Effector memory CD4-positive, alpha-beta T cell (primary cell): ENCODE data around the gene VWA3B.

Experiments used
- DNase-seq, 3 donors: peaks; one replicate each; pipeline ENCODE4 v3.0.0-alpha.2; 2020
- H3K27ac ChIP-seq: 2 replicates; pipeline ENCODE4 v1.7.0; 2013; ENCODE audit warnings: mild to moderate bottlenecking, low read length, moderate library complexity; ENCODE audit not compliant: insufficient read depth, poor library complexity, severe bottlenecking
- H3K27me3 ChIP-seq: replicated peaks from 2 replicates; pipeline ENCODE4 v1.7.0; 2013; ENCODE audit warnings: mild to moderate bottlenecking, low read length; ENCODE audit not compliant: insufficient read depth, control insufficient read depth, poor library complexity, severe bottlenecking
- H3K36me3 ChIP-seq: 2 replicates; pipeline ENCODE4 v1.7.0; 2013; ENCODE audit warnings: mild to moderate bottlenecking, low read length, moderate library complexity; ENCODE audit not compliant: control insufficient read depth, insufficient read depth
- H3K4me1 ChIP-seq: 2 replicates; pipeline ENCODE4 v1.7.0; 2013; ENCODE audit warnings: low read length, mild to moderate bottlenecking; ENCODE audit not compliant: control insufficient read depth, insufficient read depth, poor library complexity, severe bottlenecking
- H3K4me3 ChIP-seq: 2 replicates; pipeline ENCODE4 v1.7.0; 2013; ENCODE audit warnings: low read length, low read depth, mild to moderate bottlenecking; ENCODE audit not compliant: insufficient read depth, poor library complexity, severe bottlenecking
- H3K9me3 ChIP-seq: 2 replicates; pipeline ENCODE4 v1.7.0; 2013; ENCODE audit warnings: mild to moderate bottlenecking, low read length, moderate library complexity; ENCODE audit not compliant: control insufficient read depth

The VWA3B gene

DNA sequence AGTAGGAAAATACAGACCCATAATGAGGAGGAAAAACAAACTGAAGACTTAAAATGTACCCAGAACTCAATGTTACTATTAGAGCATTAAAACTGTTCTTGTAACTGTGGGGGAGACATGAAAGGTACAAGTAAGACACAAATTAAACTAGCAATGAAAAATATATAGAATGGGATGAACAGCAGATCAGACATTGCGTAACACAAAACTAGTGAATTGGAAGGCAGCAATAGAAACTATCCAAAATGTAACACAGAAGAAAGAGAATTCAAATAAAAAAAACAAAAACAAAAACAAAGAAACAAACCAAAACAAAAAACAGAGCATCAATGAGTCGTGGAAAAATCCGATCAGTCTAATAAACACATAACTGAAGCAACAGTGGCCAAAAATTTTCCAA, 132.2 kb downstream of the VWA3B start:
- H3K9me3 ChIP-seq: no peaks in the 10 kb centered on the region

DNA sequence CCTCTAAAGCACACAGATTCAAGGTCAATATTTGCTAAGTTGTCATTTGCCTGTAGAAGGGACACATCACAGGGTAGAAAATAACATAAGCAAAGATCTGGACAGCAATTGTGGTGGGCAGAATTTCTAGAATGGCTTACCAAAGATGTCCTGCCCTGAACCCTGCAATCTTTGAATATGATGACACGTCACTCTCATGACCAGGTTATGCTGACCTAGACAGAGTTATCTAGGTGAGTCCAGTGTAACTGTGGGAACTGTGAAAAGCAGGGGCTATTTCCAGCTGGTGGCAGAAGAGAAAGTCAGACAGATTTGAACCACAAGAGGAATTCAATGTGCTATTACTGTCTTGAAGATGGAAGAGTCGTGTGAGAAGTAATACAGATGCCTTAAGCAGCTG, 147.0 kb downstream of the VWA3B start:
- Histone ChIP-seq H3K4me3 (no peak overlapping the region), H3K36me3 (no peaks in the 10 kb centered on the region), H3K27ac (no peak overlapping the region), H3K4me1 (no peaks in the 10 kb centered on the region), H3K9me3 (no peaks in the 10 kb centered on the region), H3K27me3 (no peaks in the 10 kb centered on the region)
- DNase-seq: no peak

More for the DNA sequence above, 132.2 kb downstream of the VWA3B start:
- Histone ChIP-seq H3K4me1 (no peaks in the 10 kb centered on the region), H3K27ac (no peak overlapping the region), H3K4me3 (no peak overlapping the region), H3K27me3 (no peaks in the 10 kb centered on the region), H3K36me3 (no peaks in the 10 kb centered on the region)
- no peak for DNase-seq

- Histone ChIP-seq H3K9me3 (no peaks in the 10 kb centered on the region), H3K27me3 (no peaks in the 10 kb centered on the region), H3K36me3 (no peaks in the 10 kb centered on the region), H3K4me1 (no peaks in the 10 kb centered on the region), H3K4me3 (no peak overlapping the region), H3K27ac (no peak overlapping the region)
- no peak for DNase-seq
These were observed 147.8 kb downstream of the VWA3B start for GRCh38 chr2:98234776-98235175.

DNA sequence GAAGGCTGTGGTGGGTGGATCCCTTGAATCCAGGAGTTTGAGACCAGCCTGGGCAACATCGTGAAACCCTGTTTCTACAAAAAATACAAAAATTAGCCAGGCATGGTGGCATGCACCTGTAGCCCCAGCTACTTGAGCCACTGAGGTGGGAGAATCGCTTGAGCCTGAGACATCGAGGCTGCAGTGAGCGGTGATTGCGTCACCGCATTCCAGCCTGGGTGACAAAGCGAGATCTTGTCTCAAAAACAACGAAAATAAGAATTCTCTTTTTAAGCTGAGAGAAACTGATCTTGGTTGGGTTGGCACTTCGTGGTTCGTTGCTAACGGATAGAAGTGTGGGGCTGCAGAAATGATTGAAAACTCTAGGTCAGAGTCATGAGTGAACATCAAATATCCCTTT, 150.0 kb downstream of the VWA3B start:
- no peaks in the 10 kb centered on the region for H3K36me3 ChIP-seq
- no peak overlapping the region for H3K27ac ChIP-seq
- DNase-seq: no peak
- H3K4me3 ChIP-seq: no peak overlapping the region
- no peaks in the 10 kb centered on the region for H3K4me1 ChIP-seq
- peaks cover 3% of the 10 kb centered on the region for H3K27me3 ChIP-seq
- no peaks in the 10 kb centered on the region for H3K9me3 ChIP-seq

DNA sequence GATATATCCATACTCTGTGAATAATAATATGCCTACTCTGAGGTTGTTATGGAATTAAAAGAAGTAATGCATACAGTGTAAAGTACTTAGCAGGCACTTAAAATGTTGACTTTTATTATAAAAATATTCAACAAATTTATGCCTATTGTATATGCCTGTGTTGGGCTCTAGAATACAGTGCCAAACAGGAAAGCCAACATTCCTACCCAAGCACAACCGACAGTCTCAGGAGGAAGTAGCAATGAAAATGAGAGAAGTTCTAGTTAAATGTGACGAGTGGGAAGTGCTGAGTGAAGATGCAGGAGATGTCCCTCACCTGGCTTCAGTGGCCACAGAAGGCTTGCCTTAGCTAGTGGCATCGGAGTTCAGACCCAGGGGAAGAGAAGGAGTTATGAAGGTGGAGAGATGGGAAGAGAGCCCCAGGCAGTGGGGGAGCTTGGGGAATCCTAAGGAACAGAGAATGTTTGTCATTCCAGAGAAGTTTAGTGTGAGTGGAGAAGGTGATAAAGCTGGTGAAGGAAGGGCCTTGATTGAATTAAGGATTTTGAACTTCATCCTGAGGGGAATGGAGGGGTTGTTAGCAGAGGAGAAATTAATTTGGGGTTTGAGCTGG, 153.9 kb downstream of the VWA3B start:
- Histone ChIP-seq H3K27me3 (peaks cover 3% of the 10 kb centered on the region), H3K27ac (no peak overlapping the region), H3K9me3 (no peaks in the 10 kb centered on the region)

DNA sequence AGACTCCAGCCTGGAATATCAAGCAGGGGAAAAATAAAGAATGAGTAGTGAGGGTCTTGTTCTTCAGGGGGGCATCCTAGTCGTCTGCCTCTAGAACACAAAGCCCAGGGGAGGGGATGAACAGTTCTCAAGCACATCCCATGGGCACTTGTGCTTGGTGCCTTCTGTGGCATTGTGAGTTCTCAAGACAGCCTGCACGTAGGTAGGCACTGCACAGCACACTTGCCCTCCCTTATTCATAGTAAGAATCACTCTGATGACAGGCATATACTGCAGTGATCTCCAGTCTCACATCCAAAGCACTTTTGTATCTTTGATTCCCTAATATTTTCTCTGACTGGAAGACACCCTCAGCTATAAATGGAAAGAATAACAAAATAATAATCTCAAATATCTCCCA, 154.6 kb downstream of the VWA3B start:
- no peaks in the 10 kb centered on the region for H3K4me1 ChIP-seq
- H3K4me3 ChIP-seq: no peak overlapping the region
- H3K27ac ChIP-seq: no peak overlapping the region
- no peaks in the 10 kb centered on the region for H3K9me3 ChIP-seq
- no peaks in the 10 kb centered on the region for H3K36me3 ChIP-seq
- no peak for DNase-seq
- peaks cover 3% of the 10 kb centered on the region for H3K27me3 ChIP-seq

More for the DNA sequence above, 153.9 kb downstream of the VWA3B start:
- Histone ChIP-seq H3K4me3 (no peak overlapping the region), H3K4me1 (no peaks in the 10 kb centered on the region), H3K36me3 (no peaks in the 10 kb centered on the region)
- no peak for DNase-seq

DNA sequence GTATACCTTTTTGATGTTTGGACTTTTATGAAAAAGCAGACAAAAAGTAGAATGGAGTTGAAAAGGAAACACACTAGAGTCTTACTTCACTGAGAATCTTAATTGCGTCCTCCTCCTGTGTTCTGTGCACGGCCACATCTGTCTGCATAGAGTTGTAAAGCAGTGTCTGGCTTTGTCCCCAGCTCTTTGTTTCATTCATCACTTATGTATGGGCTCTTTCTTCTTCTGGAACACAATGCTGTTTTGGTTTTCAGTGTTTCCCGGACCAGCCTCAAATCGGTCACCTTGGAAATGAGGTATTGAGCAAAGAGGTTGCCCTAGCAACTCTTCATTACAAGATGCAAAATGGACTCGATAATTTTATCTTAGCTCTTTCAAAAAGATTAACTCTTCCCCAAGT, 155.0 kb downstream of the VWA3B start:
- Histone ChIP-seq H3K4me3 (no peak overlapping the region), H3K4me1 (no peaks in the 10 kb centered on the region), H3K36me3 (no peaks in the 10 kb centered on the region), H3K27me3 (peaks cover 3% of the 10 kb centered on the region), H3K9me3 (no peaks in the 10 kb centered on the region), H3K27ac (no peak overlapping the region)
- no peak for DNase-seq

- Histone ChIP-seq H3K9me3 (no peaks in the 10 kb centered on the region), H3K27ac (no peak overlapping the region), H3K36me3 (no peaks in the 10 kb centered on the region), H3K27me3 (peaks cover 3% of the 10 kb centered on the region), H3K4me3 (no peak overlapping the region), H3K4me1 (no peaks in the 10 kb centered on the region)
- DNase-seq: no peak
These were observed 158.5 kb downstream of the VWA3B start for GRCh38 chr2:98245491-98245890.

DNA sequence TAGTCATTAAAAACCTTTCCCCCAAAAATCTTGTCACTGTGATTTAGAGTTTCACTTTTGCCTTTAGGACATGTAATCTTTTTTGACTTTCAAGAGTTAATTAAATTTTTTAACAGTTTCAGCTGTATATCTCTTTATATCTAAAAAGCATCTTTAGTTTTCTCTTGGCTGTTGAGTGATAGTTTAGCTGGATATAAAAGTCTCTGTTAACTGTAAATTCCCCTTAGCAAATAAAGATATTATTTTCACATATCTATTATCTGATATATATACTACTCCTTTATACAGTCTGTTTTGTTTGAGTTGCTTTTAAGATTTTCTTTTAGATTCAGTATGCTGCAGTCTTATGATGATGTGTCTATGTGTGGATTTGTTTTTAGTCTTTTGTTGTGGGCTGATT, 160.4 kb downstream of the VWA3B start:
- Histone ChIP-seq H3K4me3 (no peak overlapping the region), H3K27me3 (no peaks in the 10 kb centered on the region)

GRCh38 chr2:98252038-98252773, 165.2 kb downstream of the VWA3B start:
- H3K9me3 ChIP-seq: no peaks in the 10 kb centered on the region
- H3K36me3 ChIP-seq: no peaks in the 10 kb centered on the region
- H3K27me3 ChIP-seq: no peaks in the 10 kb centered on the region
- no peak overlapping the region for H3K27ac ChIP-seq
- no peak for DNase-seq
- H3K4me1 ChIP-seq: no peaks in the 10 kb centered on the region
- no peak overlapping the region for H3K4me3 ChIP-seq

More for the DNA sequence above, 160.4 kb downstream of the VWA3B start:
- no peak for DNase-seq
- no peaks in the 10 kb centered on the region for H3K4me1 ChIP-seq
- H3K27ac ChIP-seq: no peak overlapping the region
- no peaks in the 10 kb centered on the region for H3K36me3 ChIP-seq
- no peaks in the 10 kb centered on the region for H3K9me3 ChIP-seq
